Measurements from ENCODE around the gene FMNL2. TPM values are rescaled to one million over a fixed set of nuclear protein-coding genes. Genes with fewer than 3 reads are reported as not detected.

FMNL2 gene
- polyA plus RNA-seq, 1 donor from 2014 or later, result 86.5 TPM

DNA sequence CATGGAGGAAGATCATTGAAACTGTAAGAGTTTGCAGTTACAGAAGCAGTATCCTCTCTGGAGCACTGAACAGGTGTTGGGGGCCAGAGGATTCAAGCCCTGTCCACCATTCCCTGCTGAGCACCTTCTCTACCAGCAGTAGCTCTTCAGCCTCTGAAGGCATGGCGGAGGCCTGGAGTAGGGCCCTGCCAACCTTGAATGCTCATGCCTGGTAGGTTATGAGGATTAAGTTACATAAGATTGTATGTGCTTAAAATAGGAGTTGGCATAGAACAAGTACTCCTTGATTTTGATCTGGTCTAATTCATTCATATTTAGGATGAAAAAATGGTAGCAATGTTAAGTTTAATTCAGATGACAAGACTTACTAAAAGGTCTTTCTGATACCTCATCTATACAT lies 40.2 kb downstream of the FMNL2 start:
- Histone ChIP-seq H3K9ac (ENCODE audit: low read length) (no peak overlapping the region), H4K20me1 (ENCODE audit: insufficient read depth) (no peaks in the 10 kb centered on the region), H3K9me3 (ENCODE audit: low read length) (no peaks in the 10 kb centered on the region), H3K4me3 (ENCODE audit: low read length) (no peak overlapping the region), H3K36me3 (ENCODE audit: insufficient read depth, low read length) (no peaks in the 10 kb centered on the region), H3K4me2 (ENCODE audit: low read length) (no peak overlapping the region), H3K27ac (ENCODE audit: low read length) (no peak overlapping the region), H3K9me2 (ENCODE audit: insufficient read depth, low read length) (no peaks in the 10 kb centered on the region), H2AFZ (ENCODE audit: low read depth, low read length) (no peak overlapping the region), H3F3A (ENCODE audit: insufficient read depth, low read length, poor library complexity, severe bottlenecking) (no peaks in the 10 kb centered on the region), H3K27me3 (ENCODE audit: insufficient read depth, low read depth, low read length) (no peaks in the 10 kb centered on the region), H3K79me2 (replicated peaks; ENCODE audit: insufficient read depth, low read length) (peaks cover 53% of the 10 kb centered on the region)
- TF ChIP-seq SMC3 (conservative IDR thresholded peaks at IDR 0.05; ENCODE audit: poor library complexity) (no peak), EP300 (conservative IDR thresholded peaks at IDR 0.05; ENCODE audit: poor library complexity, severe bottlenecking) (no peak), MXI1 (conservative IDR thresholded peaks at IDR 0.05; ENCODE audit: poor library complexity, severe bottlenecking) (no peak), RAD21 (conservative IDR thresholded peaks at IDR 0.05) (no peak), TAF1 (IDR thresholded peaks at IDR 0.05; ENCODE audit: low read depth) (no peak), POLR2AphosphoS5 (IDR thresholded peaks at IDR 0.05) (no peak)
- TF ChIP-seq, protein P1, sequence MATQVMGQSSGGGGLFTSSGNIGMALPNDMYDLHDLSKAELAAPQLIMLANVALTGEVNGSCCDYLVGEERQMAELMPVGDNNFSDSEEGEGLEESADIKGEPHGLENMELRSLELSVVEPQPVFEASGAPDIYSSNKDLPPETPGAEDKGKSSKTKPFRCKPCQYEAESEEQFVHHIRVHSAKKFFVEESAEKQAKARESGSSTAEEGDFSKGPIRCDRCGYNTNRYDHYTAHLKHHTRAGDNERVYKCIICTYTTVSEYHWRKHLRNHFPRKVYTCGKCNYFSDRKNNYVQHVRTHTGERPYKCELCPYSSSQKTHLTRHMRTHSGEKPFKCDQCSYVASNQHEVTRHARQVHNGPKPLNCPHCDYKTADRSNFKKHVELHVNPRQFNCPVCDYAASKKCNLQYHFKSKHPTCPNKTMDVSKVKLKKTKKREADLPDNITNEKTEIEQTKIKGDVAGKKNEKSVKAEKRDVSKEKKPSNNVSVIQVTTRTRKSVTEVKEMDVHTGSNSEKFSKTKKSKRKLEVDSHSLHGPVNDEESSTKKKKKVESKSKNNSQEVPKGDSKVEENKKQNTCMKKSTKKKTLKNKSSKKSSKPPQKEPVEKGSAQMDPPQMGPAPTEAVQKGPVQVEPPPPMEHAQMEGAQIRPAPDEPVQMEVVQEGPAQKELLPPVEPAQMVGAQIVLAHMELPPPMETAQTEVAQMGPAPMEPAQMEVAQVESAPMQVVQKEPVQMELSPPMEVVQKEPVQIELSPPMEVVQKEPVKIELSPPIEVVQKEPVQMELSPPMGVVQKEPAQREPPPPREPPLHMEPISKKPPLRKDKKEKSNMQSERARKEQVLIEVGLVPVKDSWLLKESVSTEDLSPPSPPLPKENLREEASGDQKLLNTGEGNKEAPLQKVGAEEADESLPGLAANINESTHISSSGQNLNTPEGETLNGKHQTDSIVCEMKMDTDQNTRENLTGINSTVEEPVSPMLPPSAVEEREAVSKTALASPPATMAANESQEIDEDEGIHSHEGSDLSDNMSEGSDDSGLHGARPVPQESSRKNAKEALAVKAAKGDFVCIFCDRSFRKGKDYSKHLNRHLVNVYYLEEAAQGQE (IDR thresholded peaks at IDR 0.05; ENCODE audit: borderline replicate concordance), result no peak

DNA sequence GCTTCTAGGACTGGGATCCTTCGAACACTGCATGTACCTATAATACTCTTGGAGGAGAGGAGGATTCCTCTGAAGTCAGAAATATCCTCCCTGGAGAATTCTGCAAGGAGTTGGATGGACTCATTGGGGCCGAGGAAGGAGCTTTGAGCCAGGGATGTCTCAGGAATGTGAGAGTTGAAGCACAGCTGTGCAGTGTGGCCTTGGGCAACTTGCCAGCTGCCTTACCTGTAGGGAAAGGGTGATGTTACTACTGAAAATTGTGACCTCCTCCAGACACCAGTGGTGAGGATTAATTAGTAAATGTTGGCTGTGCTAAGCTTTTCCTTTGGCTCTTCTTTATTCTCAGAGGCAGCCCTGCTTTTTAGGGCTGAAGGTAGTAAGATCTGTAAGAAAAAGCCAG lies 41.4 kb downstream of the FMNL2 start:
- H3K27me3 ChIP-seq (ENCODE audit: insufficient read depth, low read depth, low read length), result no peaks in the 10 kb centered on the region
- TF ChIP-seq SMC3 (conservative IDR thresholded peaks at IDR 0.05; ENCODE audit: poor library complexity) (no peak), MXI1 (conservative IDR thresholded peaks at IDR 0.05; ENCODE audit: poor library complexity, severe bottlenecking) (no peak), EP300 (conservative IDR thresholded peaks at IDR 0.05; ENCODE audit: poor library complexity, severe bottlenecking) (no peak)
- no peaks in the 10 kb centered on the region for H3K9me3 ChIP-seq (ENCODE audit: low read length)
- H3K36me3 ChIP-seq (ENCODE audit: insufficient read depth, low read length), result no peaks in the 10 kb centered on the region
- no peaks in the 10 kb centered on the region for H3F3A ChIP-seq (ENCODE audit: insufficient read depth, low read length, poor library complexity, severe bottlenecking)
- no peak overlapping the region for H3K27ac ChIP-seq (ENCODE audit: low read length)
- peaks cover 51% of the 10 kb centered on the region for H3K79me2 ChIP-seq (replicated peaks; ENCODE audit: insufficient read depth, low read length)
- no peaks in the 10 kb centered on the region for H4K20me1 ChIP-seq (ENCODE audit: insufficient read depth)
- H2AFZ ChIP-seq (ENCODE audit: low read depth, low read length), result no peak overlapping the region
- H3K9ac ChIP-seq (ENCODE audit: low read length), result no peak overlapping the region
- no peak overlapping the region for H3K4me3 ChIP-seq (ENCODE audit: low read length)
- no peak overlapping the region for H3K4me2 ChIP-seq (ENCODE audit: low read length)
- H3K9me2 ChIP-seq (ENCODE audit: insufficient read depth, low read length), result no peaks in the 10 kb centered on the region

DNA sequence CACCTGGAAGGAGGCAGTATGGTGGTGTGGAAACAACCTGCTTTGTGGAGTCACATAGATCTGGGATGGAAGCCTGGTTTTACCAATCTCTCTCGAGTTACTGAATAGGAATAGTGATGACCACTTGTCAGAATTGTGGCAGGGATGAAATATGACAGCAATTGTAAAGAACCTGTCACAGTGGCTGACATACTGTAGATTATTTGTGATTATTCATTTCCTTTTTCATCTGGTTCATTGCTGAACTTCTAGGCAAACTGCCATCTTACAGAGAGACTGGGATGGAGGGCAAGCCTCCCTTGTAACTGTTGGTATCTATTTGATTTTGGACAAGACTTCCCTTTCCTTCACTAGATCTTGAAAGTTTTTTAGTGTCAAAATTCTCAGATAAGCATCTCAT lies 42.0 kb downstream of the FMNL2 start:
- Histone ChIP-seq H3K27me3 (ENCODE audit: insufficient read depth, low read depth, low read length) (no peaks in the 10 kb centered on the region), H3K9me3 (ENCODE audit: low read length) (no peaks in the 10 kb centered on the region), H3K4me2 (ENCODE audit: low read length) (no peak overlapping the region), H3K9ac (ENCODE audit: low read length) (no peak overlapping the region), H3F3A (ENCODE audit: insufficient read depth, low read length, poor library complexity, severe bottlenecking) (no peaks in the 10 kb centered on the region), H3K27ac (ENCODE audit: low read length) (no peak overlapping the region), H3K36me3 (ENCODE audit: insufficient read depth, low read length) (no peaks in the 10 kb centered on the region), H2AFZ (ENCODE audit: low read depth, low read length) (no peak overlapping the region), H3K4me3 (ENCODE audit: low read length) (no peak overlapping the region), H3K79me2 (replicated peaks; ENCODE audit: insufficient read depth, low read length) (peaks cover 47% of the 10 kb centered on the region), H3K9me2 (ENCODE audit: insufficient read depth, low read length) (no peaks in the 10 kb centered on the region), H4K20me1 (ENCODE audit: insufficient read depth) (no peaks in the 10 kb centered on the region)
- TF ChIP-seq RAD21 (conservative IDR thresholded peaks at IDR 0.05), result no peak
- TF ChIP-seq EP300 (conservative IDR thresholded peaks at IDR 0.05; ENCODE audit: poor library complexity, severe bottlenecking), result no peak
- TF ChIP-seq POLR2AphosphoS5 (IDR thresholded peaks at IDR 0.05), result no peak
- TF ChIP-seq, protein P1 (IDR thresholded peaks at IDR 0.05; ENCODE audit: borderline replicate concordance), result no peak
- no peak for TF ChIP-seq SMC3 (conservative IDR thresholded peaks at IDR 0.05; ENCODE audit: poor library complexity)
- TF ChIP-seq, protein P2, sequence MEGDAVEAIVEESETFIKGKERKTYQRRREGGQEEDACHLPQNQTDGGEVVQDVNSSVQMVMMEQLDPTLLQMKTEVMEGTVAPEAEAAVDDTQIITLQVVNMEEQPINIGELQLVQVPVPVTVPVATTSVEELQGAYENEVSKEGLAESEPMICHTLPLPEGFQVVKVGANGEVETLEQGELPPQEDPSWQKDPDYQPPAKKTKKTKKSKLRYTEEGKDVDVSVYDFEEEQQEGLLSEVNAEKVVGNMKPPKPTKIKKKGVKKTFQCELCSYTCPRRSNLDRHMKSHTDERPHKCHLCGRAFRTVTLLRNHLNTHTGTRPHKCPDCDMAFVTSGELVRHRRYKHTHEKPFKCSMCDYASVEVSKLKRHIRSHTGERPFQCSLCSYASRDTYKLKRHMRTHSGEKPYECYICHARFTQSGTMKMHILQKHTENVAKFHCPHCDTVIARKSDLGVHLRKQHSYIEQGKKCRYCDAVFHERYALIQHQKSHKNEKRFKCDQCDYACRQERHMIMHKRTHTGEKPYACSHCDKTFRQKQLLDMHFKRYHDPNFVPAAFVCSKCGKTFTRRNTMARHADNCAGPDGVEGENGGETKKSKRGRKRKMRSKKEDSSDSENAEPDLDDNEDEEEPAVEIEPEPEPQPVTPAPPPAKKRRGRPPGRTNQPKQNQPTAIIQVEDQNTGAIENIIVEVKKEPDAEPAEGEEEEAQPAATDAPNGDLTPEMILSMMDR (IDR thresholded peaks at IDR 0.05; ENCODE audit: poor library complexity, severe bottlenecking), result no peak
- no peak for TF ChIP-seq TAF1 (IDR thresholded peaks at IDR 0.05; ENCODE audit: low read depth)
- no peak for TF ChIP-seq EZH2 (IDR thresholded peaks at IDR 0.05; ENCODE audit: borderline replicate concordance, insufficient read depth, low read length, poor library complexity, severe bottlenecking)
- no peak for TF ChIP-seq MXI1 (conservative IDR thresholded peaks at IDR 0.05; ENCODE audit: poor library complexity, severe bottlenecking)
